Stimulated activated CD4-positive, alpha-beta T cell treated with anti-CD3 and anti-CD28 coated beads, Interleukin-15, amount 100 ng/mL, for 24 hours (primary cell): ENCODE results near the gene LRRC34.

Source experiments
- DNase-seq: peaks from one replicate; pipeline ENCODE4 v3.0.0-alpha.2; 2020

LRRC34 gene, protein sequence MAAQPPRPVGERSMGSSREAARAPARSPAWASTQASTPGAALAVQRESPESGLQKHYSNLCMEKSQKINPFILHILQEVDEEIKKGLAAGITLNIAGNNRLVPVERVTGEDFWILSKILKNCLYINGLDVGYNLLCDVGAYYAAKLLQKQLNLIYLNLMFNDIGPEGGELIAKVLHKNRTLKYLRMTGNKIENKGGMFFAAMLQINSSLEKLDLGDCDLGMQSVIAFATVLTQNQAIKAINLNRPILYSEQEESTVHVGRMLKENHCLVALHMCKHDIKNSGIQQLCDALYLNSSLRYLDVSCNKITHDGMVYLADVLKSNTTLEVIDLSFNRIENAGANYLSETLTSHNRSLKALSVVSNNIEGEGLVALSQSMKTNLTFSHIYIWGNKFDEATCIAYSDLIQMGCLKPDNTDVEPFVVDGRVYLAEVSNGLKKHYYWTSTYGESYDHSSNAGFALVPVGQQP

DNA sequence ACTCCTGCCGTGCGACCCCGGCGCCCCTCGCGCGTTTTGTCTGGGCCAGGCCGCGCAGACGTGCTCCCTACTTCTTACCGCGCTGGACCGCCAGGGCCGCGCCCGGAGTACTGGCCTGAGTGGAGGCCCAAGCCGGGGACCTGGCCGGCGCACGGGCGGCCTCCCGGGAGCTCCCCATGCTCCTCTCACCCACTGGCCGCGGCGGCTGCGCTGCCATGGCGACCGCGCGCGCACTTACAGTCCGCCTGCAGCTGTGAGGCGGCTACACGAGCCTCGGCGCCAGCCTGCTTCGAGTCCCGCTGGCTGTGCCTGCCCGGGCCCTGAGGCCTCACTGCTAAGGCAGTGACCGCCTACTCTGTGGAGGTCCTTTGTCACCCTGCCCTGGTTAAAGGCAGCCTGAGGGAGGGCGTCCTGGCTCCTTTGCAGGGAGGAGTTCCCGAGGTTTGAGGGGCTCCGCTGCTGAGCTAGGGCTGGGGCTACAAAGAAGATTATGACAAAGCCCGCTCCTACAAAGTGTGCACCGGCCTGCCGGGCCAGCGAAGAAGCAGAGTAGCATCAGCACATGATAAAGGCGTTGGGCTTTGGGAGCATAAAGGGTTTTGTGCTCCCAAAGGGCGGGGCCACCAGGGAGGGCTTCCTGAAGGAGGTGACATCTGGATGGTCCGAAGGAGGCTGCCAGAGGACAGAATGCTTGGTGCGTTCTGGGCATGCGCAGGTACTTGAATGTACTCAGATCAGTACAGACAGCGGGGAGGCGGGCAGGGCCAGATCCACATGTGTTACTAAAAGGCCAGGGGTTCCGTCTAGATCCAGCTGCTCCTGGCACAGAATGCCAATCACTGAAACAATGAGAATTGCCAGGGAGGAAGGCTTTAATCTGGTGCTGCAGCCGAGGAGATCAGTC, at the start of gene LRRC34, which contains the start of gene LRRIQ4:
Gene LRRC34 (minus strand): TSS at position 573 of the 904 bp plus-strand sequence. CDS start 356 bp downstream, at position 217.
Gene LRRIQ4 (plus strand): TSS at position 539 of the 904 bp plus-strand sequence. CDS start 9,052 bp downstream, outside the sequence.
- peak; percentile 87 for DNase-seq

DNA sequence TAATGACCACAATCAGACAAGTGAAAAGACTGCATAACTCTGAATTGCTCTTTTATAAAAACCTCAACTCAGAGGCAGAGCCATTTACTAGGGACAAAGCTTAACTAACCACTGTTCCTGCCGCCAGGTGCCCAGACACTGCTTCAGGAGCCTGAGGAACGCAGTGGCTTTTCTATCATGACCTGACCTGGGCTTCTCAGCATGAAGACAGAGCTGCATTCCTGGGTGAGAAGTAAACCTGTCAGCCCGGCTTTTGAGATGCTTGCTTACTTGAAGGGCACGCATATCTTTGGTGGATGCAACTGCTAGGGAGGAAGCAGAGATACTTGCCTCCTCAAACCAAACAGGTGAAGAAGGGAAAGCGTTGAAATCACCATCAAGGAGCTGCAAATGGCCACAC, 49.2 kb upstream of the LRRC34 start:
- DNase-seq = no peak

DNA sequence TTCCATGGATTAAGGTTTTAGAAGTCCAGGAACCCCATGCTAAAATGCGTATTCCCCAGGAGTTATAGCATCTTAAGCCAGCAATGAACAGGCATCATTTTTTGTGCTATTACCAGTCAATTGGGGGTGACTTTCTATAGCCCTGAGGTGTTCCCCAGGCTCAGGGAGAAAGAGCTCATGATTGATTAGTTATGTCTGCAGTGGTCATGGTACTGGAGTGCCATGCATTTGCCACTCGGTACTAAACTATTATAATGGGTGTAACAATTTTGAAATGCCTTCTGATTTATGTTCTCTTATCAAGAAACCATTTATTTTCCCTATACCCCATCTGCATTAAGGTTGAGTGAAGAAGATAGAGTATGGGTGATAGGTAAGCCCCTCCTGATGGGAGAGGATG, 45.1 kb upstream of the LRRC34 start:
- no peak for DNase-seq

DNA sequence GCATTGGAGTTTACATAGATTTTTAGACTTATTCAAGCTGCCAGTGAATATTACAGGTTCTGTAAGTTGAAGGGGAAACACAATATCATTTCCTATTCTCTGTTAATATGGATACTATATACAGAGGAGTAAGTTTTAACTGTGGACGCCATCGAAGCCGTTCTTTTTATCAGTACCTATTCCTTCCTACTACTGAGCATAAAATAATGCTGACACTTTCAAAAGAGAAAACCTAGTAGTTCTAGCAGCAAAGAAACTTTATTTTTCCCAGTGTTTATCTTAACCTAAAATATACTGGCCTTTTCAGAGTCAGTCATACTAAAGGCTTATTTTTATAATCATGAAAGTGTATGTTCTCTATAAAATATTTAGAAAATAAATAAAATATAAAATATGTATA, 42.8 kb upstream of the LRRC34 start:
- no peak for DNase-seq

DNA sequence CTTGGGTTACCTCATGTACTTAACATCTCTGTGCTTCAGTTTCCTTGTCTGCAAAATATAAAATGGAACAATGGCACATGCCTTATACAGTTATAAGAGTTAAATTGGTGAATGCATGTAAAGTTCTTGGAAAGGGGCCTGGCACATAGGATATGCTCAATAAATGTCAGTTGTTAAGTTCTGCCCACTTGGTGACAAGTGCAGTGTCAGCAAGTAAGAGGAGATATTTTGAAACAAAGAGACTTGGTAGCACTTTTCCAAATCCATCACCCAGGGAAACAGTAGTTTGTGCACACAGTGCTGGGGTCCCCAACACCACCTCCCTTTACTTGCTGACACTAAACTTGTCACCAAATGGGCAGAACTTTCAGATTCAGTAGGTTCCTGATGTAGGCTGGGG, 37.9 kb upstream of the LRRC34 start:
- DNase-seq = no peak

DNA sequence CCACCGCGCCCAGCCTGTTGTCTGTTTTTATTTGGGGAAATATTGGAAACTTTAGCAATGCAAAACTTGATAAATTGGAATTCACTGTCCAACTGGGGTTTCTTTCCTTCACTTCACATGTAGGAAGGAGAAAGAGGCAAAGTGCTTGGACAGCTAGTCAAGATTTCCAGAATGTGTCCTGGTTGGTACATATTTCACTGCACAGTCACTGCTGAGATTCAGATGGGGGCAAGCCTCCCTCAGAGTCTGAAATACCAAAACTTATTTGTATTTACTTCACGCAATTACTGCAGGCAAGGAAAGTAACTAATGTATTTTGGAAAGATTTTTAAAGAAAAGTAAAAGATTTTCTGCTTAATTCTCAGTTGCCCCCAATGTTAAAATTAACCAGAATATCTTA, 36.0 kb upstream of the LRRC34 start:
- no peak for DNase-seq

DNA sequence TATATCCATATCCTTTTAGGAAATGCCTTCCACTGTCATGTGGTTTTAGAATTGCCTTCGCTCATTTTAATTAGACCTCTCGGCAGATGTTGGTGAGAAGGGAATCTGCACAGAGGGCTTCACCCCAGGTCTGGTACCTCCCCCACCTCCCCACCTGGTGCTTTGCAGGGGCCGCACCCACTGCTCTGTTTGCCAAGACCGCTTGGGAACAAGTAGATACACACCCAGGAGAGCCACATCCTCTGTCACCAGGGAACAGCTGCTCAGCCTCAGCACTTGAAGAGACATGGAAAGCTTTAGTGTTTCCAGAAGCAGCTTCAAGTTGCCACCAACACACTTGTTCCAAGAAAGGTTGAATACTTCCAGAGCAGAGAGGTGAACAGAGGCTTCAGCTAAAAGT, 35.2 kb upstream of the LRRC34 start:
- DNase-seq = no peak

DNA sequence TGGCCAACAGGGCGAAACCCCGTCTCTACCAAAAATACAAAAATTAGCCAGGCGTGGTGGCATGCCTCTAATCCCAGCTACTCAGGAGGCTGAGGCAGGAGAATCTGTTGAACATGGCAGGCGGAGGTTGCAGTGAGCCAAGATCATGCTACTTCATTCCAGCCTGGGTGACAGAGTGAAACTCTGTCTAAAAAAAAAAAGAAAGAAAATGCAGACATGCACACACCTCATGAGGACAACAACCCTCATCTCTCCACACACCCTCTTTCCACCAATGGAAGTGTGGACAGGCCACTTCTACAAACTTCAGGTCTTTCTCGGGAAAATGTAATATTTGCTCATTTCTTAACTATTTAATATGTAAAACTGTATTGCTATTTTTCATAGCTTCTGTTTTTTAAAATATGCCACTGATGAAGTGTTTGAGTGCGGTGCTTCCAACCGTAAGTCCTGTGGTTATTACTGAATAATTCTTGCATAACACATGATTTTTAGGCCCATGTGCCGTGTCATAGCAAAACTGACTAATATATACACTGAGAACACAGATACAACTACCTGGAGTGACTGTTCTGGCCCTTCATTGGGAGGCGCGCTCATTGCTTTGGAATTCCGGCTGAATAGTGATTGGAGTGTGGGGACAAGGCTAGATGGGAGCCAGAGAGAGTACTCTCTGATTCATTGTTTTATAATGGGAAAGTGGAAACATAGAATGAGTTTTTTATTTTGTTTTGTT, 33.9 kb upstream of the LRRC34 start:
- no peak for DNase-seq

DNA sequence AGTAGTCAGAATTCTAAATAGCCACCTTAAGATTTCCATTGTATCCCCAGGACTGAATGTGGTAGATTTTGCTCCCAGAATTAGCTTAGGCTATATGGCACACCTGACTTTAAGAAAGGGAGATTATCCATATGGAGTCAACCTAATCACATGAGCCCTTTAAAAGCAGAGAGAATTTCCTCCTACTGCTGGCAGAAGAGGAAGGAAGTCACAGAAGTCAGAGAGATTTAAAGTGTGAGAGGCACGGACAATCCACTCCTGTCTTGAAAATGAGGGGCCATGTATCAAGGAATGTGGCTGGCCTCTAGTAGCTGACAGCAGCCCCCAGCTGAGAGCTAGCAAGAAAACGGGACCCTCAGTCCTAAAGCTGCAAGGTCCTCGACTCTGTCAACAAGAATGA, 30.3 kb upstream of the LRRC34 start:
- DNase-seq = no peak

DNA sequence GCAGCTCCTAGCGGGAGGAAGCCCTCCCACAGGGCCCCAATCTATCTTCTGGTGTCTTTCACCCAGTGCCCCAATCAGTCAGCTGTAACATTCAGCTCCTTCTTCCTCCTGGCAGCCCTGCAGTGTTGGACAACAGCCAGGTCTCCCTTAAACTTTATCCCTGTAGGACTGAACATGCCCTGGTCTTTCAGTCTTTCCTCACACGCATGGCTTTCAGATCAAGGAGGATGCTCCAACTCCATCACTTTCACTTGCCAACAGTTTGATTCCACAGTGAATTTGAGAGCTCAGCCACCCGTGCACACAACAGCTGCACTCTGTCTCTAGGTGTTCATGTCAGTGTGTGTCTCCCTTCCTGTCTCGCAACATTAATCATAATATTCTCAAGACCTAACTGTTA, 28.5 kb upstream of the LRRC34 start:
- no peak for DNase-seq

DNA sequence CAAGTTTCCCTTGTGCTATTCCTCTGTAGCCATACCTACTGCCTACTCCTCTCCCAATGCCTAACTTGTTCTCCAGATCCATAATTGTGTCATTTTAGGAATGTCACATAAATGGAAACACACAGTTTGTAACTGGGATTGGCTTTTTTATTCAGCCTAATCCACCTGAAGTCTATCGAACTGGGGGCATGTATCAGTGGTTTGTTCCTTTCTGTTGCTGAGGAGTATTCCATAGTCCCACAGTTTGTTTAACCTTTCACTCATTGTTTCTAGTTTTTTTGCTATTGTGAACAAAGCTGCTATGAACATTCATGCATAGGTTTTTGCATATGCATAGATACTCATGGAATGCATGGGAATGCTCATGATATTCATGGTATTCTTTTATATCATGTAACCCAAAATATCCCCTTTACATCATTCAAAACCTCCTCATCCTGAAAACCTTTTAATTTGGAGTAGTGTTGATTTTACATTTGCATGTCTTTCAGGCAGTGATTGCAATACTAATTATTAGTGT, 25.9 kb upstream of the LRRC34 start:
- DNase-seq = no peak

DNA sequence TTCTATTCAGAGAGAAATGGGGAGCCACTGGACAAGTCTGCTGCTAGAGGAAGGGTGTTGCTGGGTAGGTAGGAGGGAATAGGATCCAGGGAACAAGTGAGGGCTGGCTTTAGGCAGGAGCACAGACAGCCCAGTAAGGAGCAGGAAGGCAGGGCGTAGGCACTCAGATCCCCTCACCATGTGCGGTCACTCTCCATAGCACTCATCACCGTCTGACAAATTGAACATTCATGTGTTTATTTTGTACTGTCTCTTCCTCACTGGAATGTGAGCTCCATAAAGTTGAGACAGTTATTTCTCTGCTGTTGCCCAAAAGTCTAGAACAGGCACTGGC, 24.2 kb upstream of the LRRC34 start:
- no peak for DNase-seq

DNA sequence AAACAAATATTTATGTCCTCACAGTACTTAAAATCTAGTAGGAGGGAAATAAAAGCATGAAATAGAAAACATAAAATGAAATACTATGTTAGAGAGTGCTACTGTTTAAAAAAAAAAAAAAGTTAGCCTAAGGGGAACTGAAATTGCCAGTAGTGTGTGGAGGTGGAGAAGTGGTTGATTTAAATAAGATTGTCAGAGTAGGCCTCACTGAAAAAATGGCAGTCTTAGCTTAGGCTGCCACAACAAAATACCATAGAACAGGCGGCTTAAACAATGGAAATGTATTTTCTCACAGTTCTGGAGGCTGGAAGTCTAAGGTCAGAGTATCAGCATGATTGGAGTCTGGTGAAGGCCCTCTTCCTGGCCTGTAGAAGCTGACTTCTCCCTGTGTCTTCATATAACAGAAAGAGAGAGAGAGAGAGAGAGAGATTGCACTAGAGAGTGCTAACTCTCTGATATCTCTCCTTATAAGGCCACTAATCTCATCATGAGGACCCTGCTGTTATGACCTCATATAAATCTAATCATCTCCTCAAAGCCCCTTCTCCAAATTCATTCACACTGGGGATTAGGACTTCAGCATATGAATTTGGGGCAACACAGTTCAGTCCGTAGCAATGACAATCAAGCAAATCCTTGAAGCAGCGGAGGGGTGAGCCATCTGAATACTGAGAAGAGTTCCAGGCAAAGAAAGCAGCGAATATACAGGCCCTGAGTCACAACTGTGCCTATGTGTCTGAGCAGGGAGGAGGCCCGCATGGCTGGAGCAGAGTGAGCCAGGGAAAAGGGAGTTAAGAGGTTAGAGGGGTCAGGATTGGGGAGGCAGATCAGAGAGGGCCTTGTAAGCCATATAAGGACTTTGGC, 23.6 kb upstream of the LRRC34 start:
- no peak for DNase-seq

DNA sequence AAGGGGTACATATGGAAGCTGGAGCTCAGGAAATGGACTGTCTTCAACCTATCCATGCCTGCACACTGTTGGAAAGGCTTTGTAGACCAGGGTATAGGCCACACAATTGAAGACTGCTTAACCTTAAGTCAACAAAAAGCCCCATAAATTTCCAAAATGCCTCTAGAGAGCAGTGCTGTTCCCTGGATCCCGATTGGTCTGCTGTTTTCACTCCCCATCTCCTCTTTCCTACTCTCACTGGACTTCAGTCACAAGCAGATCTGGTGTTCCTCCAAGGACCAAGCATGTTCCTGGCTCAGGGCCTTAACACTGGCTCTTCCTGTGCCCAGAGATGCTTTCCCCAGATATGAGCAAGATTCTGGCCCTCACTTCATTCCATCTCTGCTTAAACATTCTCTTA, 22.8 kb upstream of the LRRC34 start:
- no peak for DNase-seq

DNA sequence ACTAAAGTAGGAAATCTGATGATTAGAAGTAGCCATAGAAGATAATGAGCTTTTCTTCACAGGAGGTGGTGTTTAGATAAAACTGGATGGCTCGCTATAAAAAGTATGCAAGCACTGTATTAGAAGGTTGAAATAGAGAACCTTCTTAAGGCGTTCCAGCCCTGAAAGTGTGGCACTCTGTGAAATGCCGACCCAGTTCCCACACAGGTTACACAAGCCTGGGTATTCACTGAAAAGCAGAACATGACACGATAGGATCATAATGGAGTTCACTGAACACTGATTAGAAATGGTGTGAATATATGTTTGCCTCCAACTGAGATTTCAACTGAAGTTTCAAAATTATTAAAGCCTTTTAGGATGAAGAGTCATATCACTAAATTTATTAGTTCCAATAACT, 15.0 kb upstream of the LRRC34 start:
- no peak for DNase-seq

DNA sequence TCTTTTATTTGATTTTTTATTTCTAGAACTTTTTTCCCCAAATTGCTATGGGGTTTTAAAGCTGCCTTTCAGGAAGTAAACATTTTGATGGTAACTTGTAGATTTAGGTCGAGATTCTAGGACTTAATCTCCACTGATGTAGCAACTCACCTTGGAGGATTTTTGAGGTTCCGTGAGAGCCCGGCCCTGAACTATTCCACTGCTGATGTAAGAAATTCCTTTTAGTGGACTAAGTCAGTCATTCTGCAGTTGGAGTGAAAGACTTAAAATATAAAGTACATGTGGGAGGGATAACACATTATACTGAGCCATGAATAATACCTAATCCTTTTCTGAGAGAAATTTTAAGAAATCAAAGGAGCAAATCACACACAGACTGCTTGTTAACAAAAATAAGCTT, 12.6 kb upstream of the LRRC34 start:
- no peak for DNase-seq

DNA sequence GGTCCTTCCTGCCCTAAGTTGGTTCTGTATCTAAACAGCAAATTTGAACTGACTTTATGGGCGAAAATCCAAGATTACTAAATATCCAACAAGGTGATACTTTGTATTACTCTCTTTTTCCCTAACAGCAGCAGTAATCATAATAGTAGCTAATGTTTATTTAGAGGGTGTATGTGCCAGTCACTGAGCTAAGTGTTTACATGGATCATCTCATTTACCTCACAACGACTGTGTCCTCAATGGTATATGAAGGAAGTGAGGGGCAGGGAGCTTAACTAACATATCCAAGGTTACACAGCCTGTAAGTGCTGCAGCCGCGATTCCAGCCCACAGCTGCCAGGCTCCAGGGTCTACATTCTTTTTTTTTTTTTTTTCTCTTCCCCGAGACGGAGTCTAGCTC, 10.3 kb upstream of the LRRC34 start:
- DNase-seq = no peak

DNA sequence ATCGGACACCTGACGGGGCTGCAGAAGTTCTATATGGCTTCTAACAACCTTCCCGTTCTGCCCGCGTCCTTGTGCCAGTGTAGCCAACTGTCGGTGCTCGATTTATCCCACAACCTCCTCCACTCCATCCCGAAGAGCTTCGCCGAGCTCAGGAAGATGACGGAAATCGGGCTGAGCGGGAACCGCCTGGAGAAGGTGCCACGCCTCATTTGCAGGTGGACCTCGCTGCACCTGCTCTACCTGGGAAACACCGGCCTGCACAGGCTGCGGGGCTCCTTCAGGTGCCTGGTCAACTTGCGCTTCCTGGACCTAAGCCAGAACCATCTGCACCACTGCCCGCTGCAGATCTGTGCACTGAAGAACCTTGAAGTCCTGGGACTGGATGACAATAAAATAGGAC, 9.8 kb upstream of the LRRC34 start:
- no peak for DNase-seq

DNA sequence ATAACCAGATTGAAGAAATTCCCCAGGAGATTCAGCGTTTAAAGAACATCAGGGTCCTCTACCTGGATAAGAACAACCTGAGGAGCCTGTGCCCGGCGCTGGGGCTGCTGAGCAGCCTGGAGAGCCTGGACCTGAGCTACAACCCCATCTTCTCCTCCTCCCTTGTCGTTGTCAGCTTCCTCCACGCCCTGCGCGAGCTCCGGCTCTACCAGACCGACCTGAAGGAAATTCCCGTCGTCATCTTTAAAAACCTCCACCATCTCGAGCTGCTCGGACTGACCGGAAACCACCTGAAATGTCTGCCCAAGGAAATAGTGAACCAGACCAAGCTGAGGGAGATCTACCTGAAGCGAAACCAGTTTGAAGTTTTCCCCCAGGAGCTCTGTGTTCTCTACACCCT, 9.4 kb upstream of the LRRC34 start:
- DNase-seq = no peak

DNA sequence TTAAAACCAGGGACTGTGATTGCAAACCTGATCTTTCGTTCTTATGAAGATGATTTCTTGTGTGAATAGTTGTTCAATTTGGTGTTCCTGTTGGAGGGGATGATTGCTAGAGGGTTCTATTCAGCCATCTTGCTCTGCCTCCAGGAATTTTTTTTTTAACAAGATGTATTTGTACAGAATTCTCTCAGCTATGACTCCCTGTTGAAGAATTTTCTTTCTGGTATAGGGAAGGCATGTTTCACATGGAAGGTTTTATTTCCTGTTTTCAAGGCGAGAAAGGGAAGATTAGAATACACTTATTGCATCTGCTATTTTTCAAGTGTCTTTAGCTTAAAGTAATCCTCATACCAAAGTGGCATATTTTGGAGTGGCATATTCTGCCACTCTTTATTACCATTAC, 5.6 kb upstream of the LRRC34 start:
- no peak for DNase-seq

DNA sequence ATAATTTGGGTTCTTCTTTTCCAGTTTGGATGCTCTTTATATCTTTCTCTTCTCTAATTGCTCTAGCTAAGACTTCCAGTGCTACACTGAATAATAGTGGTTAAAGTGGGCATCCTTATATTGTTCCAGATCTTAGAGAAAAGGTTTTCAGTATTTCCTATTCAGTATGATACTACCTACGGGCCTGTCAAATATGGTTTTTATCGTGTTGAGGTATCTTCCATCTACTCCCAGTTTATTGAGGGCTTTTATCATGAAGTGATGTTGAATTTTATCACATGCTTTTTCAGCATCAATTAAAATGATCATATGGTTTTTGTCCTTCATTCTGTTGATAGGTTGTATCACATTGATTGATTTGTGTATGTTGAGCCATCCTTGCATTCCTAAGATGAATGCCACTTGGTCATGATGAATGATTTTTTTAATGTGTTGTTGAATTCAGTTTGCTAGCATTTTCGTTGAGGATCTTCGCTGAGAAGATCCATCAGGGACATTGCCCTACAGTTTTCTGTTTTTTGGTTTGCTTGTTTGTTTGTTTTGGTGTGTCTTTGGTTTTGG, 3.0 kb upstream of the LRRC34 start:
- DNase-seq = no peak
